Liver (tissue), 3 donors: Measurements from ENCODE around the gene CYP4Z1.
"Not testable (repeated sequence)": the region's sequence is repeated elsewhere in the genome, so short reads cannot be mapped to it uniquely, and the experiment has no call there.

Experiments
- EGR1 ChIP-seq, 2 donors: IDR thresholded peaks; 2 replicates each; pipeline ENCODE4 v1.6.1; 2016 to 2018; ENCODE audit warnings: antibody characterized with exemption in 2 of 2, low read depth in 2 of 2
- FOXA2 ChIP-seq: IDR thresholded peaks from 2 replicates; pipeline ENCODE4 v1.6.1; 2016; ENCODE audit warnings: antibody characterized with exemption
- HNF4A ChIP-seq, 2 donors: conservative IDR thresholded peaks; 2 replicates each; pipeline ENCODE4 v1.6.1; 2016; ENCODE audit warnings: antibody characterized with exemption in 2 of 2, mild to moderate bottlenecking in 2 of 2
- HNF4G ChIP-seq: IDR thresholded peaks from 2 replicates; pipeline ENCODE4 v1.6.1; 2016; ENCODE audit warnings: antibody characterized with exemption
- RAD21 ChIP-seq, 2 donors: IDR thresholded peaks; 2 replicates each; pipeline ENCODE4 v1.6.1; 2016; ENCODE audit warnings: antibody characterized with exemption in 2 of 2, mild to moderate bottlenecking in 2 of 2
- RXRA ChIP-seq, 2 donors: IDR thresholded peaks; 2 replicates each; pipeline ENCODE4 v1.6.1; 2017 to 2018; ENCODE audit warnings: antibody characterized with exemption in 2 of 2, mild to moderate bottlenecking in 1 of 2
- SP1 ChIP-seq: IDR thresholded peaks from 2 replicates; pipeline ENCODE4 v1.6.1; 2018; ENCODE audit warnings: antibody characterized with exemption, mild to moderate bottlenecking
- TAF1 ChIP-seq: conservative IDR thresholded peaks from 2 replicates; pipeline ENCODE4 v1.6.1; 2016; ENCODE audit warnings: antibody characterized with exemption, mild to moderate bottlenecking
- YY1 ChIP-seq: IDR thresholded peaks from 2 replicates; pipeline ENCODE4 v1.6.1; 2016; ENCODE audit warnings: antibody characterized with exemption, mild to moderate bottlenecking
- TF ChIP-seq, protein P1 (sequence below): fragments of 150-350 bp; IDR thresholded peaks from 2 replicates; pipeline ENCODE4 v1.5.1; 2017; ENCODE audit warnings: improper control_type of control experiment, low read depth, low read length; ENCODE audit not compliant: missing input control
- TF ChIP-seq, protein P2 (sequence below): IDR thresholded peaks from 2 replicates; pipeline ENCODE4 v1.6.1; 2016; ENCODE audit warnings: antibody characterized with exemption
- TF ChIP-seq, protein P3 (sequence below): IDR thresholded peaks from 2 replicates; pipeline ENCODE4 v1.6.1; 2016; ENCODE audit warnings: antibody characterized with exemption, mild to moderate bottlenecking
- TF ChIP-seq, protein P4 (sequence below): IDR thresholded peaks from 2 replicates; pipeline ENCODE4 v1.6.1; 2016; ENCODE audit warnings: antibody characterized with exemption
- donor health status: healthy.
- donor health status: healthy.

DNA sequence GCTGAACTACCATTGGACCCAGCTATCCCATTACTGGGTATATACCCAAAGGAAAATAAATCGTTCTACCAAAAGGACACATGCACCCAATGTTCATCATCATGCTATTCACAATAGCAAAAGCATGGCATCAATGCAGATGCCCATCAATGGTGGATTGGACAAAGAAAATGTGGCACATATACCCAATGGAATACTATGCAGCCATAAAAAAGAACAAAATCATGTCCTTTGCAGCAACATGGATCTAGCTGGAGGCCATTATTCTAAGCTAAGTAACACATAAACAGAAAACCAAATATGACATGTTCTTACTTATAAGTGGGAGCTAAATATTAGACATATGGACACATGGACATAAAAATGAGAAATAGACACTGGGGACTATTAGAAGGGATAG is 54.0 kb downstream of the CYP4Z1 start:
- TF ChIP-seq, protein P1, sequence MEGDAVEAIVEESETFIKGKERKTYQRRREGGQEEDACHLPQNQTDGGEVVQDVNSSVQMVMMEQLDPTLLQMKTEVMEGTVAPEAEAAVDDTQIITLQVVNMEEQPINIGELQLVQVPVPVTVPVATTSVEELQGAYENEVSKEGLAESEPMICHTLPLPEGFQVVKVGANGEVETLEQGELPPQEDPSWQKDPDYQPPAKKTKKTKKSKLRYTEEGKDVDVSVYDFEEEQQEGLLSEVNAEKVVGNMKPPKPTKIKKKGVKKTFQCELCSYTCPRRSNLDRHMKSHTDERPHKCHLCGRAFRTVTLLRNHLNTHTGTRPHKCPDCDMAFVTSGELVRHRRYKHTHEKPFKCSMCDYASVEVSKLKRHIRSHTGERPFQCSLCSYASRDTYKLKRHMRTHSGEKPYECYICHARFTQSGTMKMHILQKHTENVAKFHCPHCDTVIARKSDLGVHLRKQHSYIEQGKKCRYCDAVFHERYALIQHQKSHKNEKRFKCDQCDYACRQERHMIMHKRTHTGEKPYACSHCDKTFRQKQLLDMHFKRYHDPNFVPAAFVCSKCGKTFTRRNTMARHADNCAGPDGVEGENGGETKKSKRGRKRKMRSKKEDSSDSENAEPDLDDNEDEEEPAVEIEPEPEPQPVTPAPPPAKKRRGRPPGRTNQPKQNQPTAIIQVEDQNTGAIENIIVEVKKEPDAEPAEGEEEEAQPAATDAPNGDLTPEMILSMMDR, result not testable (repeated sequence)
- TF ChIP-seq, protein P2, sequence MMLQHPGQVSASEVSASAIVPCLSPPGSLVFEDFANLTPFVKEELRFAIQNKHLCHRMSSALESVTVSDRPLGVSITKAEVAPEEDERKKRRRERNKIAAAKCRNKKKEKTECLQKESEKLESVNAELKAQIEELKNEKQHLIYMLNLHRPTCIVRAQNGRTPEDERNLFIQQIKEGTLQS, result not testable (repeated sequence)
- TF ChIP-seq RAD21 (IDR thresholded peaks at IDR 0.05); HNF4G; SP1; YY1; RXRA (IDR thresholded peaks at IDR 0.05); FOXA2; TAF1; EGR1 (IDR thresholded peaks at IDR 0.05; ENCODE audit: low read depth in 2 of 2); HNF4A (conservative IDR thresholded peaks at IDR 0.05): not testable (repeated sequence)
- TF ChIP-seq, protein P3, sequence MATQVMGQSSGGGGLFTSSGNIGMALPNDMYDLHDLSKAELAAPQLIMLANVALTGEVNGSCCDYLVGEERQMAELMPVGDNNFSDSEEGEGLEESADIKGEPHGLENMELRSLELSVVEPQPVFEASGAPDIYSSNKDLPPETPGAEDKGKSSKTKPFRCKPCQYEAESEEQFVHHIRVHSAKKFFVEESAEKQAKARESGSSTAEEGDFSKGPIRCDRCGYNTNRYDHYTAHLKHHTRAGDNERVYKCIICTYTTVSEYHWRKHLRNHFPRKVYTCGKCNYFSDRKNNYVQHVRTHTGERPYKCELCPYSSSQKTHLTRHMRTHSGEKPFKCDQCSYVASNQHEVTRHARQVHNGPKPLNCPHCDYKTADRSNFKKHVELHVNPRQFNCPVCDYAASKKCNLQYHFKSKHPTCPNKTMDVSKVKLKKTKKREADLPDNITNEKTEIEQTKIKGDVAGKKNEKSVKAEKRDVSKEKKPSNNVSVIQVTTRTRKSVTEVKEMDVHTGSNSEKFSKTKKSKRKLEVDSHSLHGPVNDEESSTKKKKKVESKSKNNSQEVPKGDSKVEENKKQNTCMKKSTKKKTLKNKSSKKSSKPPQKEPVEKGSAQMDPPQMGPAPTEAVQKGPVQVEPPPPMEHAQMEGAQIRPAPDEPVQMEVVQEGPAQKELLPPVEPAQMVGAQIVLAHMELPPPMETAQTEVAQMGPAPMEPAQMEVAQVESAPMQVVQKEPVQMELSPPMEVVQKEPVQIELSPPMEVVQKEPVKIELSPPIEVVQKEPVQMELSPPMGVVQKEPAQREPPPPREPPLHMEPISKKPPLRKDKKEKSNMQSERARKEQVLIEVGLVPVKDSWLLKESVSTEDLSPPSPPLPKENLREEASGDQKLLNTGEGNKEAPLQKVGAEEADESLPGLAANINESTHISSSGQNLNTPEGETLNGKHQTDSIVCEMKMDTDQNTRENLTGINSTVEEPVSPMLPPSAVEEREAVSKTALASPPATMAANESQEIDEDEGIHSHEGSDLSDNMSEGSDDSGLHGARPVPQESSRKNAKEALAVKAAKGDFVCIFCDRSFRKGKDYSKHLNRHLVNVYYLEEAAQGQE, result not testable (repeated sequence)
- TF ChIP-seq, protein P4, sequence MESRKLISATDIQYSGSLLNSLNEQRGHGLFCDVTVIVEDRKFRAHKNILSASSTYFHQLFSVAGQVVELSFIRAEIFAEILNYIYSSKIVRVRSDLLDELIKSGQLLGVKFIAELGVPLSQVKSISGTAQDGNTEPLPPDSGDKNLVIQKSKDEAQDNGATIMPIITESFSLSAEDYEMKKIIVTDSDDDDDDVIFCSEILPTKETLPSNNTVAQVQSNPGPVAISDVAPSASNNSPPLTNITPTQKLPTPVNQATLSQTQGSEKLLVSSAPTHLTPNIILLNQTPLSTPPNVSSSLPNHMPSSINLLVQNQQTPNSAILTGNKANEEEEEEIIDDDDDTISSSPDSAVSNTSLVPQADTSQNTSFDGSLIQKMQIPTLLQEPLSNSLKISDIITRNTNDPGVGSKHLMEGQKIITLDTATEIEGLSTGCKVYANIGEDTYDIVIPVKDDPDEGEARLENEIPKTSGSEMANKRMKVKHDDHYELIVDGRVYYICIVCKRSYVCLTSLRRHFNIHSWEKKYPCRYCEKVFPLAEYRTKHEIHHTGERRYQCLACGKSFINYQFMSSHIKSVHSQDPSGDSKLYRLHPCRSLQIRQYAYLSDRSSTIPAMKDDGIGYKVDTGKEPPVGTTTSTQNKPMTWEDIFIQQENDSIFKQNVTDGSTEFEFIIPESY, result not testable (repeated sequence)
